HG02678 (cell line): ENCODE data around the gene SPTLC2.
A peak's percentile ranks its signal among the peaks of the same experiment; 100 is the strongest.
"Not testable (repeated sequence)": the region's sequence is repeated elsewhere in the genome, so short reads cannot be mapped to it uniquely, and the experiment has no call there.

Experiments
- ATAC-seq: cut with Tn5 transposase; IDR thresholded peaks from one replicate; pipeline ENCODE4 v1.9.1; 2021; ENCODE audit warnings: mild to moderate bottlenecking, moderate library complexity; ENCODE audit not compliant: unreplicated experiment

The SPTLC2 gene

GRCh38 chr14:77590845-77591485, 25.5 kb downstream of the SPTLC2 start:
- ATAC-seq = no peak

DNA sequence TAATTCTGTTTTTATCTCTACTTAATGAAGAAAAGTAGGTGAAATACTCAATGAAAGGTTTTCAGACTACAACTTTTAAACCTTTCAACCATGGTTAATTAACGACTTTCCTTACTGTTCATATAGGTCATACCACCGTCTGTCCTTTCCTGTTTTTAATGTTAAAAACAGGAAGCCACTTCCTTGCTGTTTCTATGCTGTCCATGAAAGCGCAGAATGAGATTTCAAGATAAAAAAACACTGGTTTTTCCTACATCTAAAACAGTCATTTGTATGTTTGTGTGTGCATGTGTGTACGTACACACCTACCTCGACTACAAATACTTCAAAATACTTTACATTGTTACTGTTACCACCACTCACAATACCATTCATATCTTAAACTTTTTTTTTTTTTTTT, 27.3 kb downstream of the SPTLC2 start:
- ATAC-seq = no peak

DNA sequence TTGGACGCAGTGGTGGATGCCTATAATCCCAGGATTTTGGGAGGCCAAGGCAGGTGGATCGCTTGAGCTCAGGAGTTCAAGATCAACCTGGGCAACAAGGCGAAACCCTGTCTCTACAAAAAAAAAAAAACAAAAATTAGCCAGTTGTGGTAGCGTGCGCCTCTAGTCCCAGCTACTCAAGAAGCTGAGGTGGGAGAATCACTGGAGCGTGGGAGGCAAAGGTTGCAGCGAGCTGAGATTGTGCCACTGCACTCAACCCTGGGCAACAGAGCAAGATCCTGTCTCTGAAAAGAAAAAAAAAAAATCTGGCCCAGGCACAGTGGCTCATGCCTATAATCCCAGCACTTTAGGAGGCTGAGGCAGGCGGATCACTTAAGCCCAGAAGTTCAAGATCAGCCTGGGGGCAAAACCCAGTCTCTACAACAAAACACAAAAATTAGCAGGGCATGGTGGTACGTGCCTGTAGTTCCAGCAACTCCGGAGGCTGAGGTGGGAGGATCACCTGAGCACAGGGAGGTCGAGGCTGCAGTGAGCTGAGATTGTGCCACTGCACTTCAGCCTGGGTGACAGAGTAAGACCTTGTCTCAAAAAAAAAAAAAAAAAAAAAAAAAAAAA, 27.9 kb downstream of the SPTLC2 start:
- not testable (repeated sequence) for ATAC-seq

DNA sequence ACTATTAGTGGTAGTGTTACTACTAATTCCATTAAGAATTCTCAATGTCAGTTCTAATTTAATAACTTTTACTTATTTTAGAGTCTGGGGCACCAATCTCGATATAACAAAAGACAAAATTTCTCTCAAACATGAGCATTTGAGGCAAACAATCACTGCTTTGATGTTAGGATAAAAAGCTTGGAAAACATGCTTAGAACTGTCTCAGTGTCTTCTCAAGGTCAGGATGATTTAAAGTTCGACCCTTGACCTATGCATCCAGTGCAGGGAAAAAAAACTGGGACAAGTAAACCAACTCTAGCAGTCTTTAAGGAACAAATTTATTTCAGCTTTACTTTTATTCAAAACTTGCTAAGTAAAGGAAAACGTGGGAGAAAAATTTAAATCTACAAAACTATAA, 31.1 kb downstream of the SPTLC2 start:
- no peak for ATAC-seq

DNA sequence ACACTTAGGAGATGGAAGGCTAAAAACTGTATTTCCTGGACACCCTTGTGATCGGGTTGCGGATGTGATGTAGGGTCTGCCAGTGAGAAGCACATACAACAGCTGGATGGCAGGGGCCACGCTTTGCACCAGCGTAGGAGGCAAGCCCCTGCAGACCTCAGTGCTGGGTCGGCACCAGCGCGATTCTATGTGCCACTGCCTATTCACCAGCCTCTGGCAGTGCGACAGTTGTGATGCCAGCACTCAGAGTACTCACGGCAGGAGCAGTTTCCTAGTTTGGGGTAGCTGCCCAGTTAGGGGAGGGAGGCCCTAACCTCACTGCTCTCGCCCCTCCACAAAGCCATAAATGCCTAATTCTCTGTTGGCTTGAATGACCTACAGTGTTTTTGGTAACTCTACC, 31.6 kb downstream of the SPTLC2 start:
- no peak for ATAC-seq

DNA sequence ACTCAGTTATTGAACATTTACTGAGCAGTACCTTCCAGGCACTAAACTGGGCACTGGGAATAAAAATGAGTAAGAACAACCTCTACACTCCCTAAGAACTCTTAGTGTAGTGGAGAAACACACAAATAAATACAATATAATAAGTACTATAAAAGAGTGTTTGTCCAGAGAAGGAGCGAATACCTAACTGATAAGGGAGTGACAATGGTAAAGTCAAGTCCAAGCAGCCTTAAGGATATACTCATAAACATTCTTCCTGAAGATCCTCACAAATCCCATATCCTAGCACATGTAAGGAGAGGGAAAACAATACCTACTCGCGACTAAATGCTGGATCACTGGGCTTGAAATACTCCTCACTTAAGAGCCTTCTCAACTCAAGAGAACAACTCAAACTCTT, 32.8 kb downstream of the SPTLC2 start:
- ATAC-seq = no peak

- ATAC-seq = no peak
Observed at GRCh38 chr14:77582511-77582910, 33.9 kb downstream of the SPTLC2 start.

GRCh38 chr14:77580964-77581505, 35.4 kb downstream of the SPTLC2 start:
- ATAC-seq = peak; percentile 97

DNA sequence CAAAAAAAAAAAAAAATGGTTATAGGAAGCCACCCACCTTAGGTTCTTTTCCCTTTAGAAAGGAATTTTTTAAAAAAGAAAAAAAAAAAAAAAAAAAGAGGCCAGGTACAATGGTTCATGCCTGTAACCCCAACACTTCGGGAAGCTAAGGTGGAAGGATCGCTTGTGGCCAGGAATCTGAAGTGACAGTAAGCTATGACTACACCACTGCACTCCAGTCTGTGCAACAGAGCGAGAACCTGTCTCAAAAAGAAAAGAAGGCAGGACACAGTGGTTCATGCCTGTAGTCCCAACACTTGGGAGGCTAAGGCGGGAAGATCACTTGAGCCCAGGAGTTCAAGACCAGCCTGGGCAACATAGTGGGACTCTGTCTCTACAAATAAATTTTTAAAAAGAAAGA, 36.0 kb downstream of the SPTLC2 start:
- no peak for ATAC-seq

DNA sequence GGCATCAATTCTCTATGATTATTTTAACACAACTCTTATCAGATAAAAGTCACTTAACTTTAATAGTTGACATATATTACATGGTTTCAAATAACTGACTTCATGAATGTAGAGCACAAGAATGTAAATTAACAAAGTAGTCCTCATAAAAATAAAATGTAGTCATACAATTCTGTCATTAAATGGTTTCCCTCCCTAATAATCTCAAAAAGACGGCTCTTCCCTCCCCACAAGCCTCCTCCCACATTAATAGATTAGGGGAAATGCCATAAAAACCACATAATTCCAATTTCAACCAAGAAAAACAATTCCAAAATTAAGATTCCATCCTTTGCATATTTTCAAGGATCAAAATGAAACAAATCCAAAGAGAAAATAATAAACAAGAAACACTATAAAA, 36.7 kb downstream of the SPTLC2 start:
- ATAC-seq = no peak

- no peak for ATAC-seq
Observed at GRCh38 chr14:77579065-77579464, 37.4 kb downstream of the SPTLC2 start.

GRCh38 chr14:77574446-77575115, 41.9 kb downstream of the SPTLC2 start:
- ATAC-seq = no peak

GRCh38 chr14:77573964-77574363, 42.5 kb downstream of the SPTLC2 start:
- ATAC-seq = no peak

DNA sequence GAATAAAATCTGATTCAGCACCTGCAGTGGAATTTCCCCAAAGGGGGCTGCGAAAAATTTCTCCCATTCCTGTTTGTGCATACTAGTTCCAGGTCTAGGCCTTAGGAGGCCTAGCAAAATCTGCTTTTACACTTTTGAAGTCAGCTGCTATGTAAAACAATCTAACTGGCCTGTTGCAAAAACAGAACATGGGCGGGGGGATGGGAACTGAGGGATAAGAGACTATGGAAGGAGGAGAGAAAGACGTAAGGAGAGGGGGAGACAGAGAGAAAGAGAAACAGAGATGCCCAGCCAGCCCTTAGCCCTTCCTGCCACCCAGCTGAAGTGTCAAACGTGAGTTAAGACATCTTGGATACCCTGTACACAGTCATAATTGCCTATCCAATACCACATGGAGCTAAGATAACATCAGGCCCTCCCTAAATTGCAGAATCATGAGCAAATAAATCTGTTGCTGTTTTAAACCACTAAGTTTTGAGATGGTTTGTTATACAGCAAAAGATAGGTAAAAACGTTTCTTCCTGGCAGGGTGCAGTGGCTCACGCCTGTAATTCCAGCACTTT, 45.6 kb downstream of the SPTLC2 start:
- ATAC-seq = no peak

GRCh38 chr14:77565994-77566305, 50.5 kb downstream of the SPTLC2 start:
- no peak for ATAC-seq

- no peak for ATAC-seq
Observed at GRCh38 chr14:77565289-77565993, 51.0 kb downstream of the SPTLC2 start.

GRCh38 chr14:77562681-77563080, 53.8 kb downstream of the SPTLC2 start:
- no peak for ATAC-seq

- no peak for ATAC-seq
Observed at GRCh38 chr14:77561881-77562280, 54.6 kb downstream of the SPTLC2 start.

DNA sequence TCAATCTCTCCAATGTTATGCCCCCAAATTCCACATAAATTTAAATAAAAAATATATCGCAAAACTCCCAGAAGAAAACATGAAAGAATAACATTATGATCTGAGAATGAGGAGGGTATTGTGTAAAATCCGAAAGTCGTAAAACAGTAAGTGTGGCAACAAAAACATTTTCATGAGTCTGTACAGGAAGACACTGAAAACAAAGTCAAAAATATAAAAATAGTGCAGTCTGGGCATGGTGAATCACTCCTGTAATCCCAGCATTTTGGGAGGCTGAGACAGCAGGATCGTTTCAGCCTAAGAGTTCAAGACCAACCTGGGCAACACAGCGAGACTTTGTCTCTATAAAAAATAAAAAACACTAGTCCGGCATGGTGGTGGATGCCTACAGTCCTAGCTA, 57.1 kb downstream of the SPTLC2 start:
- ATAC-seq = no peak

DNA sequence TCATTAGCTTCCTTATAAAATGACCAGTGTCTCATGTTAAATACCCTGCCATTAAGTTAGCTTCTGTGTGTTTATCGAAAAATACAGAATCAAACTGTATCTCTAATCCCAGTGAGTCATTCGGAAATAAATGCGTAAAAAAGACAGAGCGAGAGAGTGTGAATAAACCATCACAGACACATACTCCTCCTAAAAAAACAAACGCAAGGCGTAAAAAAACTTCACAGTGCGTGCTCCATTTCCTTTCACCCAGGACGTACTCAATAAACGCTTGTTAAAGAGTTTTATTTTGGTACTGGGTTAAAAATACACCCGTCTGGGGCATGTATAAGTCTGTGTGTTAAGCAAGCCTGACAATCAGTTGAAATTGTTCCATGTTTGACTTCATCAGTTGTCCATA, 59.0 kb downstream of the SPTLC2 start:
- no peak for ATAC-seq

GRCh38 chr14:77556946-77557345, 59.5 kb downstream of the SPTLC2 start:
- ATAC-seq = no peak
